Neural crest cell (in vitro differentiated cells): Measurements from ENCODE around the gene ARHGAP19. TPM values are rescaled to one million over a fixed set of nuclear protein-coding genes. Genes with fewer than 3 reads are reported as not detected.
"Not testable (repeated sequence)": the region's sequence is repeated elsewhere in the genome, so short reads cannot be mapped to it uniquely, and the experiment has no call there.

Experiments used
- DNase-seq: peaks from one replicate; pipeline ENCODE4 v3.0.0; 2021; ENCODE audit warnings: low read depth, mixed read lengths, low spot score
- H3K27ac Mint-ChIP-seq: one replicate; pipeline ENCODE4 v1.8.0; 2021; ENCODE audit warnings: mild to moderate bottlenecking, mixed read lengths; ENCODE audit not compliant: unreplicated experiment
- H3K27me3 Mint-ChIP-seq: 2 replicates; pipeline ENCODE4 v1.8.0; 2021; ENCODE audit warnings: low read depth, mild to moderate bottlenecking, mixed read lengths
- H3K36me3 Mint-ChIP-seq: 2 replicates; pipeline ENCODE4 v1.8.0; 2021; ENCODE audit warnings: low read depth, mild to moderate bottlenecking, mixed read lengths
- H3K4me1 Mint-ChIP-seq: 2 replicates; pipeline ENCODE4 v1.8.0; 2021; ENCODE audit warnings: mixed read lengths
- H3K4me3 Mint-ChIP-seq: one replicate; pipeline ENCODE4 v1.8.0; 2021; ENCODE audit warnings: mild to moderate bottlenecking, mixed read lengths
- H3K9me3 Mint-ChIP-seq: 2 replicates; pipeline ENCODE4 v1.8.0; 2021; ENCODE audit warnings: mixed read lengths
- CTCF ChIP-seq: fragments of 200-600 bp; sonication (generic); conservative IDR thresholded peaks from 2 replicates; pipeline ENCODE4 v1.5.0; 2021; ENCODE audit warnings: antibody characterized with exemption, mild to moderate bottlenecking
- total RNA-seq: library from RNA; stranded (reverse); gene quantifications from 2 replicates; pipeline ENCODE4 v1.2.1, GENCODE V29; 2021

Gene ARHGAP19
- total RNA-seq, 1 donor from 2014 or later = 30.3 TPM

GRCh38 chr10:97297556-97298222 is 5.3 kb upstream of the ARHGAP19 start:
- Mint-ChIP-seq H3K4me3 (no peak overlapping the region), H3K36me3 (no peaks in the 10 kb centered on the region), H3K27me3 (no peaks in the 10 kb centered on the region), H3K9me3 (no peaks in the 10 kb centered on the region), H3K4me1 (peaks cover 2% of the 10 kb centered on the region), H3K27ac (no peak overlapping the region)
- no peak for DNase-seq
- TF ChIP-seq CTCF = no peak

- H3K9me3 Mint-ChIP-seq = no peaks in the 10 kb centered on the region
- H3K27ac Mint-ChIP-seq = no peak overlapping the region
- peaks cover 18% of the 10 kb centered on the region for H3K4me1 Mint-ChIP-seq
- H3K4me3 Mint-ChIP-seq = peak overlapping the region; percentile 90
- no peak for TF ChIP-seq CTCF
- DNase-seq = no peak
- no peaks in the 10 kb centered on the region for H3K27me3 Mint-ChIP-seq
- no peaks in the 10 kb centered on the region for H3K36me3 Mint-ChIP-seq
These were observed 393 bp upstream of the ARHGAP19 start for GRCh38 chr10:97292862-97293198.

- Mint-ChIP-seq H3K9me3 (no peaks in the 10 kb centered on the region), H3K4me1 (peaks cover 18% of the 10 kb centered on the region), H3K4me3 (peak overlapping the region; percentile 90), H3K36me3 (no peaks in the 10 kb centered on the region), H3K27ac (peak overlapping the region; percentile 96), H3K27me3 (no peaks in the 10 kb centered on the region)
- TF ChIP-seq CTCF = no peak
- DNase-seq = no peak
These were observed 910 bp downstream of the ARHGAP19 start for GRCh38 chr10:97291357-97292096.

- H3K4me1 Mint-ChIP-seq = peaks cover 18% of the 10 kb centered on the region
- not testable (repeated sequence) for H3K27me3 Mint-ChIP-seq, H3K36me3 Mint-ChIP-seq, DNase-seq, H3K9me3 Mint-ChIP-seq, H3K27ac Mint-ChIP-seq
- peak overlapping the region; percentile 90 for H3K4me3 Mint-ChIP-seq
These were observed 1.7 kb downstream of the ARHGAP19 start for GRCh38 chr10:97290576-97291356.

GRCh38 chr10:97290076-97290475 is 2.4 kb downstream of the ARHGAP19 start:
- H3K9me3 Mint-ChIP-seq, DNase-seq, H3K27me3 Mint-ChIP-seq, H3K27ac Mint-ChIP-seq, H3K36me3 Mint-ChIP-seq: not testable (repeated sequence)
- Mint-ChIP-seq H3K4me1 (peaks cover 18% of the 10 kb centered on the region), H3K4me3 (peak overlapping the region; percentile 74)

- peaks cover 5% of the 10 kb centered on the region for H3K4me1 Mint-ChIP-seq
- H3K27me3 Mint-ChIP-seq = no peaks in the 10 kb centered on the region
- no peak for DNase-seq
- no peak for TF ChIP-seq CTCF
- no peak overlapping the region for H3K27ac Mint-ChIP-seq
- H3K4me3 Mint-ChIP-seq = no peak overlapping the region
- no peaks in the 10 kb centered on the region for H3K9me3 Mint-ChIP-seq
- no peaks in the 10 kb centered on the region for H3K36me3 Mint-ChIP-seq
These were observed 11.7 kb downstream of the ARHGAP19 start for GRCh38 chr10:97280783-97281182.
